Measurements from ENCODE around the gene GRIK5. TPM values are rescaled to one million over a fixed set of nuclear protein-coding genes. Genes with fewer than 3 reads are reported as not detected.

The GRIK5 gene
- total and polyA plus RNA-seq, 2 donors from 2014 or later, result 8.9 to 16.2 TPM

GRCh38 chr19:42116308-42117075, 46.5 kb upstream of the GRIK5 start:
- DNase-seq, result no peak
- FAIRE-seq, result no peak

GRCh38 chr19:42115705-42116104, 45.7 kb upstream of the GRIK5 start:
- no peaks in the 10 kb centered on the region for H3K9me3 ChIP-seq (ENCODE audit: control insufficient read depth in 2 of 3, insufficient read depth in 1 of 3, low read length in 3 of 3)
- FAIRE-seq, result no peak
- no peak for DNase-seq
- no peak overlapping the region for H3K9ac ChIP-seq (ENCODE audit: low read length in 3 of 3)
- H3K36me3 ChIP-seq (ENCODE audit: control insufficient read depth in 2 of 3, insufficient read depth in 3 of 3, low read length in 3 of 3), result no peaks in the 10 kb centered on the region
- H3K27ac ChIP-seq (ENCODE audit: low read depth in 2 of 2, low read length in 2 of 2), result no peak overlapping the region
- H3K27me3 ChIP-seq (ENCODE audit: control insufficient read depth, insufficient read depth, low read length), result no peaks in the 10 kb centered on the region
- peaks cover 0 to 3% (median 0%) of the 10 kb centered on the region in 3 donors for H3K4me1 ChIP-seq (ENCODE audit: control insufficient read depth in 2 of 3, insufficient read depth in 2 of 3, low read depth in 1 of 3, low read length in 3 of 3)
- no peak overlapping the region for H3K4me3 ChIP-seq (ENCODE audit: low read length in 3 of 3)
- intact Hi-C loops (cut with DNase I), result no loop called here
- no peak for TF ChIP-seq CTCF (IDR thresholded peaks at IDR 0.05; ENCODE audit: borderline replicate concordance, extremely low read depth, insufficient read depth)

More at GRCh38 chr19:42116308-42117075, 46.5 kb upstream of the GRIK5 start:
- H3K9me3 ChIP-seq (ENCODE audit: control insufficient read depth in 2 of 3, insufficient read depth in 1 of 3, low read length in 3 of 3), result no peaks in the 10 kb centered on the region
- H3K27me3 ChIP-seq (ENCODE audit: control insufficient read depth, insufficient read depth, low read length), result no peaks in the 10 kb centered on the region
- peaks cover 0 to 3% (median 0%) of the 10 kb centered on the region in 3 donors for H3K4me1 ChIP-seq (ENCODE audit: control insufficient read depth in 2 of 3, insufficient read depth in 2 of 3, low read depth in 1 of 3, low read length in 3 of 3)
- no peak overlapping the region for H3K4me3 ChIP-seq (ENCODE audit: low read length in 3 of 3)
- intact Hi-C loops (cut with DNase I), result no loop called here
- no peak for TF ChIP-seq CTCF (IDR thresholded peaks at IDR 0.05; ENCODE audit: borderline replicate concordance, extremely low read depth, insufficient read depth)
- no peak overlapping the region for H3K27ac ChIP-seq (ENCODE audit: low read depth in 2 of 2, low read length in 2 of 2)
- no peak overlapping the region for H3K9ac ChIP-seq (ENCODE audit: low read length in 3 of 3)
- H3K36me3 ChIP-seq (ENCODE audit: control insufficient read depth in 2 of 3, insufficient read depth in 3 of 3, low read length in 3 of 3), result no peaks in the 10 kb centered on the region

- DNase-seq (peak in 2 of 5 donors; percentile 33 to 49), FAIRE-seq (no peak)
- no peaks in the 10 kb centered on the region for H3K27me3 ChIP-seq (ENCODE audit: control insufficient read depth, insufficient read depth, low read length)
- H3K36me3 ChIP-seq (ENCODE audit: control insufficient read depth in 2 of 3, insufficient read depth in 3 of 3, low read length in 3 of 3), result no peaks in the 10 kb centered on the region
- no peak overlapping the region for H3K27ac ChIP-seq (ENCODE audit: low read depth in 2 of 2, low read length in 2 of 2)
- no peaks in the 10 kb centered on the region for H3K9me3 ChIP-seq (ENCODE audit: control insufficient read depth in 2 of 3, insufficient read depth in 1 of 3, low read length in 3 of 3)
- TF ChIP-seq CTCF (IDR thresholded peaks at IDR 0.05; ENCODE audit: borderline replicate concordance, extremely low read depth, insufficient read depth), result no peak
- H3K4me1 ChIP-seq (ENCODE audit: control insufficient read depth in 2 of 3, insufficient read depth in 2 of 3, low read depth in 1 of 3, low read length in 3 of 3), result peaks cover 0 to 3% (median 0%) of the 10 kb centered on the region in 3 donors
- intact Hi-C loops (cut with DNase I), result no loop called here
- no peak overlapping the region for H3K9ac ChIP-seq (ENCODE audit: low read length in 3 of 3)
- no peak overlapping the region for H3K4me3 ChIP-seq (ENCODE audit: low read length in 3 of 3)
Measured at GRCh38 chr19:42115219-42115618, 45.2 kb upstream of the GRIK5 start.

Measured in kidney (tissue), 14 donors.